Left lung (tissue), 10 donors: Measurements from ENCODE around the gene SH3PXD2A. TPM values are rescaled to one million over a fixed set of nuclear protein-coding genes. Genes with fewer than 3 reads are reported as not detected.

Experiments
- ATAC-seq: fragments of 200-7000 bp; cut with Tn5 transposase; one replicate; pipeline ENCODE4 v1.9.1; 2020; ENCODE audit warnings: moderate library complexity
- DNase-seq, 4 donors: peaks; one replicate each; pipeline ENCODE4 v3.0.0-alpha.2; 2013 to 2020
- H3K27ac ChIP-seq, 2 donors: fragments of 200-600 bp; sonication (generic) in 1 of 2; one replicate each; pipeline versions ENCODE4 v1.5.0 to v1.8.0; 2020 to 2021
- H3K27me3 ChIP-seq, 2 donors: fragments of 200-600 bp; sonication (generic) in 1 of 2; one replicate each; pipeline versions ENCODE4 v1.5.0 to v1.8.0; 2020 to 2021
- H3K36me3 ChIP-seq, 2 donors: fragments of 200-600 bp; sonication (generic) in 1 of 2; one replicate each; pipeline versions ENCODE4 v1.5.0 to v1.8.0; 2020 to 2021
- H3K4me1 ChIP-seq, 2 donors: fragments of 200-600 bp; one replicate each; pipeline ENCODE4 v1.8.0; 2021
- H3K4me3 ChIP-seq, 2 donors: fragments of 200-600 bp; sonication (generic) in 1 of 2; one replicate each; pipeline versions ENCODE4 v1.5.0 to v1.8.0; 2020 to 2021; ENCODE audit warnings: mild to moderate bottlenecking in 1 of 2
- H3K9me3 ChIP-seq, 2 donors: fragments of 200-600 bp; sonication (generic) in 1 of 2; one replicate each; pipeline versions ENCODE4 v1.5.0 to v1.8.0; 2020 to 2021
- CTCF ChIP-seq, 2 donors: fragments of 200-600 bp; sonication (generic) in 1 of 2; IDR thresholded peaks; one replicate each; pipeline versions ENCODE4 v1.5.0 to v1.8.0; 2021; ENCODE audit warnings: antibody characterized with exemption in 2 of 2
- intact Hi-C, 2 donors: fragments of 100-400 bp; cut with DNase I; formaldehyde crosslinking; loops; one replicate each; pipeline versions ENCODE4 v1.11.2 to v1.14.2; 2022
- polyA plus RNA-seq, 6 donors: library from polyadenylated mRNA; unstranded; fragments of 120-200 nt; gene quantifications; one replicate each; pipeline ENCODE4 v1.2.1, GENCODE V29; 2013; ENCODE audit not compliant: insufficient read length in 6 of 6
- total RNA-seq, 2 donors: library from RNA; stranded (reverse); fragmentation: NEBNext Ultra II Directional; extraction: Animal tissue kit (Norgen Biotek cat#: 25700); gene quantifications; one replicate each; pipeline ENCODE4 v1.2.1, GENCODE V29; 2021
- donor health status: DM: no; HTN: yes; CAD: no.
- donor health status: DM: no; HTN: no; CAD: no.

Gene SH3PXD2A
- total and polyA plus RNA-seq, 8 donors = 44.8 to 117 (median 91.7) TPM

- TF ChIP-seq CTCF (IDR thresholded peaks at IDR 0.05) = no peak
- no peak for ATAC-seq
- peaks cover 0 to 10% of the 10 kb centered on the region in 2 donors for H3K27me3 ChIP-seq
- DNase-seq = no peak
- H3K9me3 ChIP-seq = no peaks in the 10 kb centered on the region
- no peak overlapping the region for H3K4me3 ChIP-seq
- H3K36me3 ChIP-seq = no peaks in the 10 kb centered on the region
- no peak overlapping the region for H3K27ac ChIP-seq
- H3K4me1 ChIP-seq = no peaks in the 10 kb centered on the region
- intact Hi-C loops = no loop called here
Observed at GRCh38 chr10:103564116-103564501, 291.3 kb downstream of the SH3PXD2A start.

- ATAC-seq (no peak), DNase-seq (no peak)
- H3K4me3 ChIP-seq = no peak overlapping the region
- no peaks in the 10 kb centered on the region for H3K9me3 ChIP-seq
- no peaks in the 10 kb centered on the region for H3K4me1 ChIP-seq
- H3K27me3 ChIP-seq = peaks cover 0 to 17% of the 10 kb centered on the region in 2 donors
- no peaks in the 10 kb centered on the region for H3K36me3 ChIP-seq
- no peak overlapping the region for H3K27ac ChIP-seq
- intact Hi-C loops = no loop called here
- no peak for TF ChIP-seq CTCF (IDR thresholded peaks at IDR 0.05)
Observed at GRCh38 chr10:103563231-103564115, 291.9 kb downstream of the SH3PXD2A start.

- H3K4me3 ChIP-seq = no peak overlapping the region
- no peak overlapping the region for H3K27ac ChIP-seq
- no peak for TF ChIP-seq CTCF (IDR thresholded peaks at IDR 0.05)
- H3K36me3 ChIP-seq = no peaks in the 10 kb centered on the region
- H3K27me3 ChIP-seq = peaks cover 0 to 21% of the 10 kb centered on the region in 2 donors
- intact Hi-C loops = no loop called here
- DNase-seq (no peak), ATAC-seq (no peak)
- H3K9me3 ChIP-seq = no peaks in the 10 kb centered on the region
- H3K4me1 ChIP-seq = no peaks in the 10 kb centered on the region
Observed at GRCh38 chr10:103562383-103562782, 293.0 kb downstream of the SH3PXD2A start.

- peaks cover 2 to 36% of the 10 kb centered on the region in 2 donors for H3K27me3 ChIP-seq
- TF ChIP-seq CTCF (IDR thresholded peaks at IDR 0.05) = no peak
- H3K27ac ChIP-seq = no peak overlapping the region
- H3K4me1 ChIP-seq = peaks cover 0 to 4% of the 10 kb centered on the region in 2 donors
- ATAC-seq (no peak), DNase-seq (no peak)
- intact Hi-C loops = no loop called here
- no peaks in the 10 kb centered on the region for H3K9me3 ChIP-seq
- no peak overlapping the region for H3K4me3 ChIP-seq
- no peaks in the 10 kb centered on the region for H3K36me3 ChIP-seq
Observed at GRCh38 chr10:103560886-103561285, 294.5 kb downstream of the SH3PXD2A start.

GRCh38 chr10:103559776-103560175 lies 295.6 kb downstream of the SH3PXD2A start:
- intact Hi-C loops = no loop called here
- Histone ChIP-seq H3K4me3 (no peak overlapping the region), H3K27me3 (peaks cover 5 to 40% of the 10 kb centered on the region in 2 donors), H3K27ac (no peak overlapping the region), H3K9me3 (no peaks in the 10 kb centered on the region), H3K36me3 (no peaks in the 10 kb centered on the region), H3K4me1 (peaks cover 0 to 12% of the 10 kb centered on the region in 2 donors)
- ATAC-seq (no peak), DNase-seq (no peak)
- no peak for TF ChIP-seq CTCF (IDR thresholded peaks at IDR 0.05)
